ENCODE measurements around the gene FBLN1. TPM values are rescaled to one million over a fixed set of nuclear protein-coding genes. Genes with fewer than 3 reads are reported as not detected.

FBLN1 gene
- total and polyA plus RNA-seq, 2 of the 13 experiments (the other 11 are each of a cell fraction or from before 2014, with no cell fraction given) = 37.3 to 103 TPM

DNA sequence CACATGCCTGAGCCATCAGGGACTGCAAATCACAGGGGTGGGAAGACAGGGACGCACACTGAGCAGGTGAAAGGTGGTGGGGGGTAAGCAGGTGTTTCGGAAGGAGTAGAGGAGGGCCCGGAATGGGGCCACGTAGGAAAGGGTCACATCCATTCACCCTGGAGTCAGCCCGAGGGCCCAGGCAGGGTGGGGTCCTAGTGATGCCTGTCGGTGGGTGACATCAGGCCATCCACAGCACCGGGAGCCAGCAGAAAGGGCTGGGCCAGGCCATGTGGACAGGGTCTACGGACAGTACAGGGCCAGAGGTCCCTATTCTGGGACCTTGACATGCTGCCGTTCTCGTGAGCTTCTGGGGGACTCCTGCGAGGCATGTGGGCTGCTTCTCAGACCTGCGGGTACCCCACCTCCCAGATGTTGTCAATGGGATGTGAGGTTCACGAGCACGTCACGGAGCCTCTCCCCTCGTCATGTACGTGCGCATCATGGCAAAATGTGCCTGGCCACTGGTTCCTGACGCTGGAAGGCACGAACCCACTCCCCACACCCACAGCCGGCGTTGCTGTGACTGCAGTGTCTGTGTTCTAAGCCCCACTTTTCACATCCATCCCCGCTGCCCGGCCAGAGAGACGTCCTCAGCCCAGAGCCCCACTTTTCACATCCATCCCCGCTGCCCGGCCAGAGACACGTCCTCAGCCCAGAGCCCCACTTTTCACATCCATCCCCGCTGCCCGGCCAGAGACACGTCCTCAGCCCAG lies 84.1 kb downstream of the FBLN1 start:
- ATAC-seq (no peak), FAIRE-seq (no peak), DNase-seq (ENCODE audit: low spot score) (no peak)
- intact Hi-C loops (cut with micrococcal nuclease; ENCODE audit: unreplicated experiment) (no loop called here), in situ Hi-C loops (cut with HindIII; ENCODE audit: extremely low pct_ligation_motif_present, low pct_unique_long_range_greater_than_20kb) (no loop called here)
- POLR2A ChIA-PET = no interaction called here
- no peak overlapping the region for H3K4me2 ChIP-seq (ENCODE audit: low read depth, low read length)
- no peak overlapping the region for H3K4me3 ChIP-seq (replicated peaks in 1 of 3; ENCODE audit: insufficient read depth in 1 of 3, low read depth in 2 of 3, low read length in 3 of 3)
- H3K27me3 ChIP-seq (ENCODE audit: control insufficient read depth in 1 of 2, insufficient read depth in 2 of 2, low read length in 2 of 2) = no peaks in the 10 kb centered on the region
- TF ChIP-seq, protein P1, sequence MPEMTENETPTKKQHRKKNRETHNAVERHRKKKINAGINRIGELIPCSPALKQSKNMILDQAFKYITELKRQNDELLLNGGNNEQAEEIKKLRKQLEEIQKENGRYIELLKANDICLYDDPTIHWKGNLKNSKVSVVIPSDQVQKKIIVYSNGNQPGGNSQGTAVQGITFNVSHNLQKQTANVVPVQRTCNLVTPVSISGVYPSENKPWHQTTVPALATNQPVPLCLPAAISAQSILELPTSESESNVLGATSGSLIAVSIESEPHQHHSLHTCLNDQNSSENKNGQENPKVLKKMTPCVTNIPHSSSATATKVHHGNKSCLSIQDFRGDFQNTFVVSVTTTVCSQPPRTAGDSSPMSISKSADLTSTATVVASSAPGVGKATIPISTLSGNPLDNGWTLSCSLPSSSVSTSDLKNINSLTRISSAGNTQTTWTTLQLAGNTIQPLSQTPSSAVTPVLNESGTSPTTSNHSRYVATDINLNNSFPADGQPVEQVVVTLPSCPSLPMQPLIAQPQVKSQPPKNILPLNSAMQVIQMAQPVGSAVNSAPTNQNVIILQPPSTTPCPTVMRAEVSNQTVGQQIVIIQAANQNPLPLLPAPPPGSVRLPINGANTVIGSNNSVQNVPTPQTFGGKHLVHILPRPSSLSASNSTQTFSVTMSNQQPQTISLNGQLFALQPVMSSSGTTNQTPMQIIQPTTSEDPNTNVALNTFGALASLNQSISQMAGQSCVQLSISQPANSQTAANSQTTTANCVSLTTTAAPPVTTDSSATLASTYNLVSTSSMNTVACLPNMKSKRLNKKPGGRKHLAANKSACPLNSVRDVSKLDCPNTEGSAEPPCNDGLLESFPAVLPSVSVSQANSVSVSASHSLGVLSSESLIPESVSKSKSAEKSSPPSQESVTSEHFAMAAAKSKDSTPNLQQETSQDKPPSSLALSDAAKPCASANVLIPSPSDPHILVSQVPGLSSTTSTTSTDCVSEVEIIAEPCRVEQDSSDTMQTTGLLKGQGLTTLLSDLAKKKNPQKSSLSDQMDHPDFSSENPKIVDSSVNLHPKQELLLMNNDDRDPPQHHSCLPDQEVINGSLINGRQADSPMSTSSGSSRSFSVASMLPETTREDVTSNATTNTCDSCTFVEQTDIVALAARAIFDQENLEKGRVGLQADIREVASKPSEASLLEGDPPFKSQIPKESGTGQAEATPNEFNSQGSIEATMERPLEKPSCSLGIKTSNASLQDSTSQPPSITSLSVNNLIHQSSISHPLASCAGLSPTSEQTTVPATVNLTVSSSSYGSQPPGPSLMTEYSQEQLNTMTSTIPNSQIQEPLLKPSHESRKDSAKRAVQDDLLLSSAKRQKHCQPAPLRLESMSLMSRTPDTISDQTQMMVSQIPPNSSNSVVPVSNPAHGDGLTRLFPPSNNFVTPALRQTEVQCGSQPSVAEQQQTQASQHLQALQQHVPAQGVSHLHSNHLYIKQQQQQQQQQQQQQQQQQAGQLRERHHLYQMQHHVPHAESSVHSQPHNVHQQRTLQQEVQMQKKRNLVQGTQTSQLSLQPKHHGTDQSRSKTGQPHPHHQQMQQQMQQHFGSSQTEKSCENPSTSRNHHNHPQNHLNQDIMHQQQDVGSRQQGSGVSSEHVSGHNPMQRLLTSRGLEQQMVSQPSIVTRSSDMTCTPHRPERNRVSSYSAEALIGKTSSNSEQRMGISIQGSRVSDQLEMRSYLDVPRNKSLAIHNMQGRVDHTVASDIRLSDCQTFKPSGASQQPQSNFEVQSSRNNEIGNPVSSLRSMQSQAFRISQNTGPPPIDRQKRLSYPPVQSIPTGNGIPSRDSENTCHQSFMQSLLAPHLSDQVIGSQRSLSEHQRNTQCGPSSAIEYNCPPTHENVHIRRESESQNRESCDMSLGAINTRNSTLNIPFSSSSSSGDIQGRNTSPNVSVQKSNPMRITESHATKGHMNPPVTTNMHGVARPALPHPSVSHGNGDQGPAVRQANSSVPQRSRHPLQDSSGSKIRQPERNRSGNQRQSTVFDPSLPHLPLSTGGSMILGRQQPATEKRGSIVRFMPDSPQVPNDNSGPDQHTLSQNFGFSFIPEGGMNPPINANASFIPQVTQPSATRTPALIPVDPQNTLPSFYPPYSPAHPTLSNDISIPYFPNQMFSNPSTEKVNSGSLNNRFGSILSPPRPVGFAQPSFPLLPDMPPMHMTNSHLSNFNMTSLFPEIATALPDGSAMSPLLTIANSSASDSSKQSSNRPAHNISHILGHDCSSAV (CRISPR knock-in tag; IDR thresholded peaks at IDR 0.05; ENCODE audit: borderline replicate concordance) = no peak
- no peak for TF ChIP-seq ISL2 (CRISPR knock-in tag; IDR thresholded peaks at IDR 0.05)
- TF ChIP-seq ZNF788 (CRISPR knock-in tag; IDR thresholded peaks at IDR 0.05; ENCODE audit: borderline replicate concordance) = no peak
- H3K79me2 ChIP-seq (ENCODE audit: insufficient read depth, low read length) = no peaks in the 10 kb centered on the region
- BruUV-seq (replicated peaks) = no TSS peak
- H4K20me1 ChIP-seq (ENCODE audit: insufficient read depth, low read length) = no peaks in the 10 kb centered on the region
- 91% methylated on average over 22 of the region's 31 CpGs for WGBS (ENCODE audit: low lambda C conversion rate)
- H2AFZ ChIP-seq (ENCODE audit: low read length) = no peak overlapping the region
- no peaks in the 10 kb centered on the region for H3K4me1 ChIP-seq (ENCODE audit: insufficient read depth, low read length)
- H3K36me3 ChIP-seq (replicated peaks in 1 of 2; ENCODE audit: control insufficient read depth in 1 of 2, insufficient read depth in 2 of 2, low read length in 2 of 2) = 0 out of 5 replicates have a peak, but pooled peaks cover 1 to 6% of the 10 kb centered on the region in 2 experiments
- H3K27ac ChIP-seq (ENCODE audit: extremely low read length, insufficient read depth, low read length) = no peak overlapping the region
- CTCF ChIA-PET (ENCODE audit: low intra/inter-chr PET ratio, low total read pairs) = no interaction called here
- no peak overlapping the region for H3K9ac ChIP-seq (ENCODE audit: insufficient read depth, low read depth, low read length)
- no peaks in the 10 kb centered on the region for H3K9me3 ChIP-seq (ENCODE audit: low read length)

All from HepG2 (cell line).